Measurements from ENCODE around the gene CSNK1A1L.

GRCh38 chr13:37072024-37072423 is 33.4 kb downstream of the CSNK1A1L start:
- TF ChIP-seq CTCF (IDR thresholded peaks at IDR 0.05; ENCODE audit: insufficient read depth, low read length, poor library complexity, severe bottlenecking) (no peak), EZH2phosphoT487 (conservative IDR thresholded peaks at IDR 0.05; ENCODE audit: low read length) (no peak)
